Neutrophil (primary cell): ENCODE measurements around the gene ZNF10.

Experiments used
- H3K27ac ChIP-seq: fragments of 200-600 bp; sonication (generic); 2 replicates; pipeline ENCODE4 v1.5.1; 2016; ENCODE audit warnings: mild to moderate bottlenecking, moderate library complexity
- H3K27me3 ChIP-seq: fragments of 200-600 bp; sonication (generic); 2 replicates; pipeline ENCODE4 v1.6.0; 2016; ENCODE audit warnings: mild to moderate bottlenecking
- H3K36me3 ChIP-seq: fragments of 200-600 bp; sonication (generic); 2 replicates; pipeline ENCODE4 v1.5.1; 2017
- H3K4me1 ChIP-seq, 2 experiments: fragments of 200-600 bp in 1 of 2; sonication (generic) in 1 of 2; 1 replicate in 1 of 2; 2 replicates in 1 of 2; pipeline versions ENCODE4 v1.5.1 to v1.6.1; 2013 to 2016; ENCODE audit warnings: low read depth in 1 of 2, low read length in 1 of 2, mild to moderate bottlenecking in 1 of 2, moderate library complexity in 1 of 2; ENCODE audit not compliant: control insufficient read depth in 1 of 2, insufficient read depth in 1 of 2
- H3K4me3 ChIP-seq, 2 experiments: fragments of 200-600 bp in 1 of 2; sonication (generic) in 1 of 2; 1 replicate in 1 of 2; 2 replicates in 1 of 2; pipeline ENCODE4 v1.5.1; 2013 to 2016; ENCODE audit warnings: low read depth in 1 of 2, low read length in 1 of 2, mild to moderate bottlenecking in 1 of 2, moderate library complexity in 1 of 2
- H3K9me3 ChIP-seq: fragments of 200-600 bp; sonication (generic); 2 replicates; pipeline ENCODE4 v1.5.1; 2016
- TF ChIP-seq, protein P1 (sequence below): fragments of 200-600 bp; sonication (generic); IDR thresholded peaks from 2 replicates; pipeline ENCODE4 v1.5.1; 2016; ENCODE audit warnings: antibody characterized with exemption

The ZNF10 gene

DNA sequence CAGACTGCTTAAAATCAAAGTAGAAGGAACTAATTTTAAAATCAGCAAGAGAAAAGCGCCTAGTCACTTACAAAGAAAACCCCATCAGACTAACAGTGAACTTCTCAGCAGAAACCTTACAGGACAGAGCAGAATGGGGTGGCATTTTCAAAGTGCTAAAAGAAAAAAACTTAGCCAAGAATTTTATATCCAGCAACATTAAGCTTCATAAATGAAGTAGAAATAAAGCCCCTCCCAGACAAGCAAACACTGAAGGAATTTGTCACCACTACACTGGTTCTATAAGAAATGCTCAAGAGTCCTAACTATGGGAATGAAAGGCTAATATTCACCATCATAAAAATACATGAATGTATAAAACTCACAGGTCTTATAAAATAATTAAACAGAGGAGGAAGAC lies 44.5 kb downstream of the ZNF10 start:
- no peak overlapping the region for H3K4me3 ChIP-seq
- H3K4me1 ChIP-seq = no peaks in the 10 kb centered on the region
- no peaks in the 10 kb centered on the region for H3K36me3 ChIP-seq
- TF ChIP-seq, protein P1, sequence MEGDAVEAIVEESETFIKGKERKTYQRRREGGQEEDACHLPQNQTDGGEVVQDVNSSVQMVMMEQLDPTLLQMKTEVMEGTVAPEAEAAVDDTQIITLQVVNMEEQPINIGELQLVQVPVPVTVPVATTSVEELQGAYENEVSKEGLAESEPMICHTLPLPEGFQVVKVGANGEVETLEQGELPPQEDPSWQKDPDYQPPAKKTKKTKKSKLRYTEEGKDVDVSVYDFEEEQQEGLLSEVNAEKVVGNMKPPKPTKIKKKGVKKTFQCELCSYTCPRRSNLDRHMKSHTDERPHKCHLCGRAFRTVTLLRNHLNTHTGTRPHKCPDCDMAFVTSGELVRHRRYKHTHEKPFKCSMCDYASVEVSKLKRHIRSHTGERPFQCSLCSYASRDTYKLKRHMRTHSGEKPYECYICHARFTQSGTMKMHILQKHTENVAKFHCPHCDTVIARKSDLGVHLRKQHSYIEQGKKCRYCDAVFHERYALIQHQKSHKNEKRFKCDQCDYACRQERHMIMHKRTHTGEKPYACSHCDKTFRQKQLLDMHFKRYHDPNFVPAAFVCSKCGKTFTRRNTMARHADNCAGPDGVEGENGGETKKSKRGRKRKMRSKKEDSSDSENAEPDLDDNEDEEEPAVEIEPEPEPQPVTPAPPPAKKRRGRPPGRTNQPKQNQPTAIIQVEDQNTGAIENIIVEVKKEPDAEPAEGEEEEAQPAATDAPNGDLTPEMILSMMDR = no peak
- no peaks in the 10 kb centered on the region for H3K27me3 ChIP-seq
- H3K27ac ChIP-seq = no peak overlapping the region
- H3K9me3 ChIP-seq = peaks cover 7% of the 10 kb centered on the region

DNA sequence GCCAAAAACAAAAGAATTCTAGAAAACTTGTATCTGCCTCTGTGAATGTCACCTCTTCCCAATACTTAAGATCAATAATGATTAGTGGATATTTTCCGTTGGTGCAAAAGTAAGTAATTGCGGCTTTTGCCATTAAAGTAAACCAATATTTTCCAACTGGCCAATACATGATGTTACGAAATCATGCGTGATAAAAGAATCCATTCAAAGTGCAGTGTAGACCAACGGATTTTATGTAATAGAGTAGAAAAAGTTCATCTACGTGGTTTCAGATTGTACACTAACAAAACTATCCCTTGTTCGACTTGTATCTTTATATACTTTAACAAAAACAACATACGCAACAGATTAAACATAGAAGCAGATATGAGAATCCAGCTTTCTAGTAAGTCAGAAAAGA lies 50.2 kb downstream of the ZNF10 start:
- Histone ChIP-seq H3K9me3 (peaks cover 13% of the 10 kb centered on the region), H3K4me3 (peak overlapping the region in 1 of 2 experiments; percentile 71), H3K27me3 (no peaks in the 10 kb centered on the region), H3K27ac (no peak overlapping the region), H3K36me3 (peaks cover 7% of the 10 kb centered on the region), H3K4me1 (peaks cover 7 to 8% of the 10 kb centered on the region in 2 experiments)
- TF ChIP-seq, protein P1 = no peak

DNA sequence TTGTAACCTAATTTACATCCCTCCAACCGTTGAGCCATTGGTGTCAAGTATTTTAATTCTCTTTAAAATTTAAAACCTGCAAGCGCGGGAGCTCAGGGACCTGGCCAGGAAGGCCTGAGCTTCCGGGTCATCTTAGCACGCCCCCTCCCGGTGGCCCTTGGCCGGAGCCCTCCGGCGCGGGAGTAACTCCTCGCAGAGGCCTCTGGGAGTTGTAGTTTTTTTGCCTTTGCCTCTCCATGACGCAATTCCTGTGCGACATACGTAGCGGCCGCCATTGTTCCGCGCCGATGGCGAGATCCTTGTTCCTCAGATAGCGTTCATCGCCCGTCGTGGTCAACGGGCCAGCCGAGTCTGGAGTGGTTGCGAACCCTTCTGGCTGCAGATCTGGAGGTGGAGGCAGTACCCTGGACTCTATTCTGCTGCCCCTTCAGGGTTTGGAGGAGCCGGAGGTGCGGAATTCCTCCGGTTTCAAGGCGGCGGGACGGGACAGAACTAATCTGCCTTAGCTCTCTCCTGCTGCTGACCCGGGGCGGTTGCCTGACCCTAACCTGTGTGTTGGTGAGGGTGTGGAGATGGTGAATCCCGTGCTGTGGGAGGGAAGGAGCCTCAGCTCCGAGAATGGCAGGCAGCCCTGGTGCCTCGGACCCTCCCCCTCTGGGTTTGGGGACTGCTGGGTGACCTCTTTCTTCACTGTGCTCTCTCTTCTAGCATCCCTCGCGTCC lies 51.0 kb downstream of the ZNF10 start, which contains the start of gene ZNF268:
TSS of gene ZNF268 (plus strand) at position 258 of the 722 bp plus-strand sequence. CDS start 503 bp downstream, outside the sequence.
- peaks cover 13% of the 10 kb centered on the region for H3K9me3 ChIP-seq
- peak within 1 kb of the TSS; percentile 71 to 82 for H3K4me3 ChIP-seq
- TF ChIP-seq, protein P1 = peak; percentile 60
- H3K4me1 ChIP-seq = peaks cover 7 to 8% of the 10 kb centered on the region in 2 experiments
- peak within 1 kb of the TSS; percentile 61 for H3K27ac ChIP-seq
- no peaks in the 10 kb centered on the region for H3K27me3 ChIP-seq
- H3K36me3 ChIP-seq = peaks cover 7% of the 10 kb centered on the region

DNA sequence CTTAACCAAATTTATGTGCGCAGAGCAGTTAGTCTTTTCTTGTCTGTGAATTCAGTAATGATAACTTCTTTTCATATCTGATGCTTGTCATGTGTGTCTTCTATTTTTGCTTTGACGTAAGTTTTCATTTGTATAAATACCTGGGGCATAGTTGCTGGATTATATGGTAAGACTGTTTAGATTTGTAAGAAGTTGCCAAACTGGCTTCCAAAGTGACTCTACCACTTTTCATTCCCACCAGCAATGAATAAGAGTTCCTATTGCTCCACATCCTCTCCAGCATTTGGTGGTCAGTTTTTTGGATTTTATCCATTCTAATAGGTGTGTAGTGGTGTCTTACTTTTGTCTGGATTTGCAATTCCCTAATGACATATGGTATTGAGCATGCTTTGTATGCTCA lies 59.7 kb downstream of the ZNF10 start:
- Histone ChIP-seq H3K4me3 (no peak overlapping the region), H3K27ac (no peak overlapping the region), H3K9me3 (peaks cover 58% of the 10 kb centered on the region), H3K36me3 (peaks cover 68% of the 10 kb centered on the region), H3K4me1 (no peaks in the 10 kb centered on the region), H3K27me3 (no peaks in the 10 kb centered on the region)
- TF ChIP-seq, protein P1 = no peak

DNA sequence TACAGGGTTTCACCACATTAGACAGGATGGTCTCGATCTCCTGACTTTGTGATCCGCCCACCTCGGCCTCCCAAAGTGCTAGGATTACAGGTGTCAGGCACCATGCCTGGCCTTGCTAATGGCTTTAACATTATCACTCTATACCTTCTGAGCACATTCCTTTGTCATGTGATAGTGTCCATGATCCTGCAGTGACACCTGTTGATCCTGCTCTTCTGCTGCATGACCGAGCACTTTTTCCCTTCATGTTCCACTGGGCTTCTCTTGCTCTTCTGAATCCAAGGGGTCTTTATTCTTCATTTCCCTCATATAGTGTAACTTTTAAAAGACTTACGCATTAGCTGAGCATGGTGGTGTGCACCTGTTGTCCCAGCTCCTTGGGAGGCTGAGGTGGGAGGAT lies 62.4 kb downstream of the ZNF10 start:
- no peaks in the 10 kb centered on the region for H3K27me3 ChIP-seq
- no peak overlapping the region for H3K27ac ChIP-seq
- H3K9me3 ChIP-seq = peaks cover 52% of the 10 kb centered on the region
- TF ChIP-seq, protein P1 = no peak
- H3K4me3 ChIP-seq = no peak overlapping the region
- no peaks in the 10 kb centered on the region for H3K4me1 ChIP-seq
- H3K36me3 ChIP-seq = peaks cover 70% of the 10 kb centered on the region
